OCI-LY7 (cell line): Measurements from ENCODE around the gene GPATCH3. TPM values are rescaled to one million over a fixed set of nuclear protein-coding genes. Genes with fewer than 3 reads are reported as not detected.
A peak's percentile ranks its signal among the peaks of the same experiment; 100 is the strongest.

ENCODE experiments used
- BruUV-seq: library from RNA; stranded (reverse); fragments of 400-500 nt; replicated peaks from 2 replicates; lab custom pipeline; 2021; lab: Mats Ljungman, UMichigan
- CTCF ChIA-PET: fragments of 300-600 bp; sonication (Branson Sonifier 250); formaldehyde crosslinking; loops from one replicate; lab custom pipeline; 2022; ENCODE audit warnings: antibody characterized with exemption; ENCODE audit not compliant: unreplicated experiment; lab: Charles Lee
- POLR2A ChIA-PET: fragments of 300-600 bp; sonication (Branson Sonifier 250); formaldehyde crosslinking; loops from one replicate; lab custom pipeline; 2022; ENCODE audit warnings: antibody characterized with exemption; lab: Charles Lee
- DNase-seq: peaks from one replicate; pipeline ENCODE4 v3.0.0-alpha.2; 2015; ENCODE audit warnings: low spot score
- H2AFZ ChIP-seq: fragments of 200-600 bp; sonication (generic), shearing (Covaris generic); 2 replicates; pipeline ENCODE4 v1.6.1; 2014; ENCODE audit warnings: mild to moderate bottlenecking, antibody characterized with exemption, low read length, moderate library complexity
- H3K27ac ChIP-seq: fragments of 200-600 bp; sonication (generic); 2 replicates; pipeline ENCODE4 v1.5.1; 2014; ENCODE audit warnings: mixed run types, low read depth, mild to moderate bottlenecking, moderate library complexity, low read length, inconsistent platforms; ENCODE audit not compliant: poor library complexity, severe bottlenecking
- H3K36me3 ChIP-seq: fragments of 200-600 bp; sonication (generic); 2 replicates; pipeline ENCODE4 v1.6.1; 2014; ENCODE audit warnings: mild to moderate bottlenecking, antibody characterized with exemption, low read length, moderate library complexity, mixed read lengths; ENCODE audit not compliant: insufficient read depth
- H3K4me1 ChIP-seq: fragments of 200-600 bp; sonication (generic); 2 replicates; pipeline ENCODE4 v1.5.1; 2014; ENCODE audit warnings: mild to moderate bottlenecking, low read length; ENCODE audit not compliant: insufficient read depth, poor library complexity, severe bottlenecking
- H3K4me2 ChIP-seq: fragments of 200-600 bp; sonication (generic); 2 replicates; pipeline ENCODE4 v1.6.1; 2014; ENCODE audit warnings: mild to moderate bottlenecking, low read length
- H3K4me3 ChIP-seq: fragments of 200-600 bp; sonication (generic); 2 replicates; pipeline ENCODE4 v1.5.1; 2014; ENCODE audit warnings: mild to moderate bottlenecking, low read depth, low read length; ENCODE audit not compliant: poor library complexity, severe bottlenecking
- H3K79me2 ChIP-seq: fragments of 200-600 bp; sonication (generic); 2 replicates; pipeline ENCODE4 v1.6.1; 2016; ENCODE audit warnings: low read depth, mild to moderate bottlenecking, low read length, moderate library complexity, mixed read lengths; ENCODE audit not compliant: insufficient read depth
- H3K9me2 ChIP-seq: fragments of 200-600 bp; sonication (generic); 2 replicates; pipeline ENCODE4 v1.6.1; 2016; ENCODE audit warnings: mild to moderate bottlenecking, low read length, mixed read lengths; ENCODE audit not compliant: insufficient read depth
- H3K9me3 ChIP-seq: fragments of 200-600 bp; sonication (generic); 2 replicates; pipeline ENCODE4 v1.6.1; 2014; ENCODE audit warnings: mild to moderate bottlenecking, mixed run types, low read length, mixed read lengths
- H4K20me1 ChIP-seq: fragments of 200-600 bp; sonication (generic); 2 replicates; pipeline ENCODE4 v1.6.1; 2014; ENCODE audit warnings: mild to moderate bottlenecking, antibody characterized with exemption, low read length, moderate library complexity, mixed read lengths; ENCODE audit not compliant: insufficient read depth
- CTCF ChIP-seq: fragments of 200-600 bp; sonication (generic); conservative IDR thresholded peaks from 2 replicates; pipeline ENCODE4 v1.5.1; 2014; ENCODE audit warnings: mild to moderate bottlenecking, antibody characterized with exemption, low read length, moderate library complexity, mixed read lengths
- EZH2phosphoT487 ChIP-seq: fragments of 200-600 bp; sonication (generic); IDR thresholded peaks from 2 replicates; pipeline ENCODE4 v1.6.1; 2018; ENCODE audit warnings: low read depth, borderline replicate concordance, mild to moderate bottlenecking, mixed run types, antibody characterized with exemption, low read length, moderate library complexity, mixed read lengths
- intact Hi-C: fragments of 100-400 bp; cut with micrococcal nuclease; formaldehyde crosslinking; loops from one replicate; pipeline ENCODE4 v1.10.0; 2022; ENCODE audit not compliant: unreplicated experiment
- total RNA-seq, 2 experiments: library from RNA; depleted of rRNA in 1 of 2; stranded (reverse); fragments of >200 nt in 1 of 2; shearing (Covaris generic) in 1 of 2; gene quantifications; 2 replicates each; pipeline ENCODE4 v1.2.3, GENCODE V29; 2014 to 2022

GPATCH3 gene
- total RNA-seq, 2 experiments from 2014 or later, result 9.2 to 15.2 TPM

DNA sequence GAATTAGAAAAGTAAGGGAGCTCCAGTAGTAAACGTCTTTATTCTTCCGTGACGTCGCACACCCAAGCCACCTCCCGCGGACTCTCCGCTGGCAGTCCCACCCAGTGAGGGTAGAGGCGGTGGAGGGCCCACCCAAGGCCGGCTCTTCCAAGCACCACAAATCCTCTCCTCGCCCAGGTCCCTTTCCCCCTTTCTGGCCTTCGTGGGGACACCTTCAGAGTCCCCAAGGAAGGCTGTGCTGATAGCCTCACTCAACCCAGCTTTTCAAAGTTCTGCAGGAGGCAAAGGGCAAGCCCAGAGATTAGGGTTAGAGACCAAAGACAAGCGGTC, 9.8 kb downstream of the GPATCH3 start:
- no peak for DNase-seq
- Histone ChIP-seq H3K4me1 (peaks cover 14% of the 10 kb centered on the region), H3K4me2 (peak overlapping the region; percentile 83), H3K9me2 (no peaks in the 10 kb centered on the region), H4K20me1 (peaks cover 7% of the 10 kb centered on the region; the same call in 1 of the 2 replicates), H3K79me2 (peaks cover 12% of the 10 kb centered on the region), H2AFZ (peak overlapping the region; percentile 85), H3K27ac (peak overlapping the region; percentile 62), H3K4me3 (peak overlapping the region; percentile 93), H3K36me3 (peaks cover 56% of the 10 kb centered on the region), H3K9me3 (no peaks in the 10 kb centered on the region)
- TF ChIP-seq CTCF (no peak), EZH2phosphoT487 (no peak)
- CTCF ChIA-PET, result interaction anchor here (1.2 kb wide), 1 partner anchor 10 kb away, joined by 4 read pairs; the partner anchor contains the start of gene GPATCH3
- POLR2A ChIA-PET, result interaction anchor here (0.7 to 1.5 kb wide), 6 partner anchors 9 to 56 kb away, joined by 3 to 22 read pairs (median 4); partner anchors contain the start of gene GPATCH3
- intact Hi-C loops, result loop anchor here (1.0 kb wide), 1 partner anchor 31 kb away; the partner anchor contains the start of gene NUDC
- BruUV-seq, result no TSS peak

DNA sequence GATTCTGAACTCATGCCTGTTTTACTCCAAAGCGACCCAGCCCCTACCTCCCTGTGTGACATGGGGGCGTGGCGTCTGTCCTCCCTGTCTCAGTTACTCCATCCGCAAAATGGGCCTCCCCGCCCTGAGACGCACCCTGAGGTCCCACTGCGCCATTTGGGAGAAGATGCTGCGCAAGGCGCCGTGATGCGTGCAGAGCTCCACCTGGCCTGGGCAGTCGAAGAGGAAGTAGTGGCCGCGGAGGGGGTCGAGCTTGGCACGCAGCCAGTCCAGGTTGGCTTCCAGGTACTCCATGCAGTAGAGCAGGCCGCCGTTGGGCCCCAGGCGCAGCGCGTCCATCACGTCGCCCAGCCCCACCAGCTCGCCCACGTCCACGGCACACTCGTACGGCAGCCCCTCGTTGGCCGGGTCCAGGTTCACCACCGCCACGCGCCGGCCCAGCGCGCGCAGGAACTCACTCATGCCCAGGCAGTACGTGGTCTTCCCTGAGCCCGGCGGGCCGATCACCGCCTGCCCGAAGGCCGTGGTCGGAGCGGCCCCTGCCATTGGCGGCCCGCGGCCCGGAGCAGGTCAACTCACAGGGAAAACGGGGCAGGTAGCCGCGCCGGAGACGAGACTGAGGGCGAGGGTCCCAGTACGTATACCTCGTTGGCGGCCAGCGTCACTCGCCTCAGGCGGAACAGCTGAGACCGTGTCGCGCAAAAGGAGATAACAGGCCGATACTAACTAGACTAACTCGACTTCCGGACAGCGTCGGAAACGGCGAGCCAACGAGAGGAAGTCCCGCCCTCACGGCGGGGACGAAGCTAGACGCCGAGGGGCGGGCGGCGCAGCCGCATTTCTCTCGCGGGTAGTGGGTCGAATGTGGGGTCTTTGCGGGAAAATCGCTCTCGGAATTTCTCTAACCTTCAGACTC, 10.5 kb downstream of the GPATCH3 start, which contains the start of gene GPN2:
Gene GPN2, minus strand, starts transcription at position 733 of the 916 bp plus-strand sequence. Its CDS starts 187 bp downstream, at position 546.
- no TSS peak for BruUV-seq
- H3K36me3 ChIP-seq, result peaks cover 59% of the 10 kb centered on the region
- peak; percentile 87 for DNase-seq
- peaks cover 12% of the 10 kb centered on the region for H3K79me2 ChIP-seq
- peaks cover 14% of the 10 kb centered on the region for H3K4me1 ChIP-seq
- peak within 1 kb of the TSS; percentile 62 for H3K27ac ChIP-seq
- ChIA-PET POLR2A (interaction anchor here (0.7 to 1.5 kb wide), 7 partner anchors 9 to 55 kb away, joined by 3 to 22 read pairs (median 3); partner anchors contain the start of gene GPATCH3), CTCF (interaction anchor here (1.0 to 1.2 kb wide), 2 partner anchors 11 to 35 kb away, joined by 3 to 4 read pairs; partner anchors contain the start of gene GPATCH3)
- peak within 1 kb of the TSS; percentile 83 for H3K4me2 ChIP-seq
- H3K9me3 ChIP-seq, result no peaks in the 10 kb centered on the region
- H4K20me1 ChIP-seq, result peaks cover 7% of the 10 kb centered on the region; the same call in 1 of the 2 replicates
- TF ChIP-seq EZH2phosphoT487 (no peak), CTCF (no peak)
- H3K9me2 ChIP-seq, result no peaks in the 10 kb centered on the region
- intact Hi-C loops, result loop anchor here (1.0 kb wide), 1 partner anchor 31 kb away; the partner anchor contains the start of gene NUDC
- peak within 1 kb of the TSS; percentile 85 for H2AFZ ChIP-seq
- H3K4me3 ChIP-seq, result peak within 1 kb of the TSS; percentile 93
